Glutamatergic neuron (in vitro differentiated cells): ENCODE data around the gene CYBA. TPM values are rescaled to one million over a fixed set of nuclear protein-coding genes. Genes with fewer than 3 reads are reported as not detected.

ENCODE experiments used
- DNase-seq: peaks from one replicate; pipeline ENCODE4 v3.0.0; 2022
- H3K27ac Mint-ChIP-seq: one replicate; pipeline ENCODE4 v1.8.0; 2020; ENCODE audit warnings: mild to moderate bottlenecking, mixed read lengths, inconsistent platforms; ENCODE audit not compliant: unreplicated experiment
- H3K27me3 Mint-ChIP-seq: one replicate; pipeline ENCODE4 v1.8.0; 2020; ENCODE audit warnings: mild to moderate bottlenecking, moderate library complexity, mixed read lengths, inconsistent platforms; ENCODE audit not compliant: unreplicated experiment
- H3K36me3 Mint-ChIP-seq: one replicate; pipeline ENCODE4 v1.8.0; 2020; ENCODE audit warnings: mild to moderate bottlenecking, mixed read lengths, inconsistent platforms; ENCODE audit not compliant: unreplicated experiment
- H3K4me1 Mint-ChIP-seq: one replicate; pipeline ENCODE4 v1.8.0; 2020; ENCODE audit warnings: mild to moderate bottlenecking, low read depth, mixed read lengths, inconsistent platforms; ENCODE audit not compliant: unreplicated experiment
- H3K4me3 Mint-ChIP-seq: one replicate; pipeline ENCODE4 v1.8.0; 2020; ENCODE audit warnings: mild to moderate bottlenecking, mixed read lengths, inconsistent platforms; ENCODE audit not compliant: unreplicated experiment
- H3K9me3 Mint-ChIP-seq: one replicate; pipeline ENCODE4 v1.8.0; 2020; ENCODE audit warnings: mild to moderate bottlenecking, moderate library complexity, mixed read lengths, inconsistent platforms; ENCODE audit not compliant: unreplicated experiment
- CTCF ChIP-seq: fragments of 200-600 bp; sonication (generic); IDR thresholded peaks from one replicate; pipeline ENCODE4 v1.5.0; 2021; ENCODE audit not compliant: partially characterized antibody, unreplicated experiment
- total RNA-seq: library from RNA; stranded (reverse); fragmentation: NEBNext Ultra II Directional; extraction: Animal tissue kit (Norgen Biotek cat#: 25700); gene quantifications from one replicate; pipeline ENCODE4 v1.2.1, GENCODE V29; 2021; ENCODE audit not compliant: unreplicated experiment

Gene CYBA
- total RNA-seq, 1 donor from 2014 or later = 28.7 TPM

- no peaks in the 10 kb centered on the region for H3K36me3 Mint-ChIP-seq
- no peak for DNase-seq
- TF ChIP-seq CTCF = no peak
- no peaks in the 10 kb centered on the region for H3K4me1 Mint-ChIP-seq
- no peaks in the 10 kb centered on the region for H3K9me3 Mint-ChIP-seq
- H3K27ac Mint-ChIP-seq = no peak overlapping the region
- H3K4me3 Mint-ChIP-seq = no peak overlapping the region
- H3K27me3 Mint-ChIP-seq = no peaks in the 10 kb centered on the region
Measured at GRCh38 chr16:88697116-88697830, 46.4 kb upstream of the CYBA start.

- H3K27me3 Mint-ChIP-seq = no peaks in the 10 kb centered on the region
- DNase-seq = no peak
- no peaks in the 10 kb centered on the region for H3K9me3 Mint-ChIP-seq
- no peak overlapping the region for H3K4me3 Mint-ChIP-seq
- TF ChIP-seq CTCF = no peak
- no peaks in the 10 kb centered on the region for H3K36me3 Mint-ChIP-seq
- no peaks in the 10 kb centered on the region for H3K4me1 Mint-ChIP-seq
- H3K27ac Mint-ChIP-seq = no peak overlapping the region
Measured at GRCh38 chr16:88696441-88696840, 45.6 kb upstream of the CYBA start.

- no peak for DNase-seq
- H3K27ac Mint-ChIP-seq = no peak overlapping the region
- no peak overlapping the region for H3K4me3 Mint-ChIP-seq
- no peaks in the 10 kb centered on the region for H3K4me1 Mint-ChIP-seq
- no peak for TF ChIP-seq CTCF
- no peaks in the 10 kb centered on the region for H3K9me3 Mint-ChIP-seq
- peaks cover 2% of the 10 kb centered on the region for H3K27me3 Mint-ChIP-seq
- H3K36me3 Mint-ChIP-seq = no peaks in the 10 kb centered on the region
Measured at GRCh38 chr16:88695753-88696152, 44.9 kb upstream of the CYBA start.

GRCh38 chr16:88695218-88695617, 44.4 kb upstream of the CYBA start:
- no peaks in the 10 kb centered on the region for H3K9me3 Mint-ChIP-seq
- no peak overlapping the region for H3K27ac Mint-ChIP-seq
- no peak overlapping the region for H3K4me3 Mint-ChIP-seq
- no peak for TF ChIP-seq CTCF
- no peak for DNase-seq
- H3K36me3 Mint-ChIP-seq = no peaks in the 10 kb centered on the region
- H3K27me3 Mint-ChIP-seq = peaks cover 3% of the 10 kb centered on the region
- H3K4me1 Mint-ChIP-seq = no peaks in the 10 kb centered on the region

GRCh38 chr16:88694221-88695087, 43.6 kb upstream of the CYBA start:
- DNase-seq = no peak
- no peaks in the 10 kb centered on the region for H3K36me3 Mint-ChIP-seq
- no peak overlapping the region for H3K4me3 Mint-ChIP-seq
- no peak overlapping the region for H3K27ac Mint-ChIP-seq
- H3K4me1 Mint-ChIP-seq = no peaks in the 10 kb centered on the region
- TF ChIP-seq CTCF = no peak
- H3K9me3 Mint-ChIP-seq = no peaks in the 10 kb centered on the region
- peaks cover 3% of the 10 kb centered on the region for H3K27me3 Mint-ChIP-seq
